Left kidney (tissue), 2 donors: ENCODE results near the gene UNC119B. TPM values are rescaled to one million over a fixed set of nuclear protein-coding genes. Genes with fewer than 3 reads are reported as not detected.
A peak's percentile ranks its signal among the peaks of the same experiment; 100 is the strongest.

ENCODE experiments used
- DNase-seq: peaks from one replicate; pipeline ENCODE4 v3.0.0-alpha.2; 2013
- polyA plus RNA-seq: library from polyadenylated mRNA; unstranded; fragments of 120-200 nt; gene quantifications from one replicate; pipeline ENCODE4 v1.2.1, GENCODE V29; 2013; ENCODE audit not compliant: insufficient read length

UNC119B gene
- polyA plus RNA-seq, 1 donor: 82.4 TPM

GRCh38 chr12:120738252-120739030 is 28.2 kb downstream of the UNC119B start:
- DNase-seq: no peak

- no peak for DNase-seq
Observed at GRCh38 chr12:120739031-120739762, 28.9 kb downstream of the UNC119B start.

GRCh38 chr12:120739821-120740613 is 29.8 kb downstream of the UNC119B start:
- DNase-seq: no peak

- no peak for DNase-seq
Observed at GRCh38 chr12:120740871-120741270, 30.6 kb downstream of the UNC119B start.

- DNase-seq: no peak
Observed at GRCh38 chr12:120741476-120742421, 31.5 kb downstream of the UNC119B start.

- no peak for DNase-seq
Observed at GRCh38 chr12:120744922-120745493, 34.8 kb downstream of the UNC119B start.

GRCh38 chr12:120748242-120748641 is 38.0 kb downstream of the UNC119B start:
- DNase-seq: no peak

GRCh38 chr12:120749256-120749655 is 39.0 kb downstream of the UNC119B start:
- no peak for DNase-seq

GRCh38 chr12:120750806-120751205 is 40.5 kb downstream of the UNC119B start:
- DNase-seq: no peak

GRCh38 chr12:120751389-120751788 is 41.1 kb downstream of the UNC119B start:
- no peak for DNase-seq

- DNase-seq: no peak
Observed at GRCh38 chr12:120754792-120755191, 44.5 kb downstream of the UNC119B start.

- DNase-seq: no peak
Observed at GRCh38 chr12:120755269-120755668, 45.0 kb downstream of the UNC119B start.

- DNase-seq: no peak
Observed at GRCh38 chr12:120757226-120757742, 47.0 kb downstream of the UNC119B start.

GRCh38 chr12:120757949-120758348 is 47.7 kb downstream of the UNC119B start:
- DNase-seq: no peak

GRCh38 chr12:120758798-120759590 is 48.7 kb downstream of the UNC119B start:
- no peak for DNase-seq

GRCh38 chr12:120759591-120760348 is 49.5 kb downstream of the UNC119B start:
- no peak for DNase-seq

- DNase-seq: no peak
Observed at GRCh38 chr12:120760349-120761254, 50.3 kb downstream of the UNC119B start.

GRCh38 chr12:120761519-120761934 is 51.3 kb downstream of the UNC119B start:
- DNase-seq: peak; percentile 88
